Measurements from ENCODE around the gene BNIPL. TPM values are rescaled to one million over a fixed set of nuclear protein-coding genes. Genes with fewer than 3 reads are reported as not detected.
A peak's percentile ranks its signal among the peaks of the same experiment; 100 is the strongest.

Gene BNIPL
- total and polyA plus RNA-seq, 2 of the 13 experiments (the other 11 are each of a cell fraction or from before 2014, with no cell fraction given) = 0.40 to 1.1 TPM

DNA sequence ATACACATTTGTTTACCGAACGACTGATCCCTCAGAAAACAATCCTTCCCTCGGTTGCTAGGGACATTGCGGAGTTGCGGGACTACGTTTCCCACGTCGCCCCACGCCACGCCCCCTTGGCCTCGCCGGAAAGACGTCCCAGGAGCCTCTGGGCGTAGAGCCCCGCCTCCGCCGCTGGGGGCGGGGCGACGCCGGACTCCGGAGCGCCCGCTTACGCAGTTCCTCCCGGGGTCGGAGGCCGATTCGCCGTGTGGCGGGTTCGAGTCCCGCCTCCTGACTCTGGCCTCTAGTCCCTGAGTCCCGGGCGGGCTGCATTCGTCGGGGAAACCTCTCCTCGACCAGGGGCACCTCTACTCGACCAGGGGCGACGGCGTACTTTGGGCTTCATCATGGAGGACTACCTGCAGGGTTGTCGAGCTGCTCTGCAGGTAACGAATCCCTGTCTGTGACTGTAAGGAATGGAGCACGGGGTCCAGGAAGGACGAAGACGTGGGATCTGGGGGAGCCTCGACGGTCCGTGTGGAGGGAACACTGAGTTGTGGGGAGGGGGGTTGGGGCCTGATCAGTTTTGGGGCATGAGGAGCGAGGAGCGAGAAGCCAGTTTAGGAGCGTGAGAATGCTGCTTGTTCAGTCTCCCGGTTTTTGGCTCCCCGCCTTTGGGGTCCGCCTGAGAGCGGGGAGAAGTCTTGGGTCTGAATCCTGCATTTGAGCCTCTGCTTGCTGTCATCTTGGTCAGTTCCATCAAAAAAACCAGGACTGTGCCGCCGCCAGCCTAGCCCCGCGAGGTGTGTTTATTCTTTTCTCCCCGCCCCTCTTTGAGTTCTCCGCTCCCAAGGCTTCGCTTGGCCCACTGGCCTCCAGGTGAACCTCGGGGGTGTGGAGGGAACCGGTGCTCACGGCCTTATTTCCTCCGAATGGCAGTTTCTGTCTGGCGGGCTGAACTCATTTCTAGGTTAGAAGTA is 27.9 kb upstream of the BNIPL start, which contains the start of gene PRUNE1 (continued):
- no peak for TF ChIP-seq TEAD2 (CRISPR knock-in tag; IDR thresholded peaks at IDR 0.05)
- TF ChIP-seq NFE2L1 (CRISPR knock-in tag; IDR thresholded peaks at IDR 0.05; ENCODE audit: borderline replicate concordance) = no peak
- TF ChIP-seq, protein P1, sequence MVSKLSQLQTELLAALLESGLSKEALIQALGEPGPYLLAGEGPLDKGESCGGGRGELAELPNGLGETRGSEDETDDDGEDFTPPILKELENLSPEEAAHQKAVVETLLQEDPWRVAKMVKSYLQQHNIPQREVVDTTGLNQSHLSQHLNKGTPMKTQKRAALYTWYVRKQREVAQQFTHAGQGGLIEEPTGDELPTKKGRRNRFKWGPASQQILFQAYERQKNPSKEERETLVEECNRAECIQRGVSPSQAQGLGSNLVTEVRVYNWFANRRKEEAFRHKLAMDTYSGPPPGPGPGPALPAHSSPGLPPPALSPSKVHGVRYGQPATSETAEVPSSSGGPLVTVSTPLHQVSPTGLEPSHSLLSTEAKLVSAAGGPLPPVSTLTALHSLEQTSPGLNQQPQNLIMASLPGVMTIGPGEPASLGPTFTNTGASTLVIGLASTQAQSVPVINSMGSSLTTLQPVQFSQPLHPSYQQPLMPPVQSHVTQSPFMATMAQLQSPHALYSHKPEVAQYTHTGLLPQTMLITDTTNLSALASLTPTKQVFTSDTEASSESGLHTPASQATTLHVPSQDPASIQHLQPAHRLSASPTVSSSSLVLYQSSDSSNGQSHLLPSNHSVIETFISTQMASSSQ (IDR thresholded peaks at IDR 0.05; ENCODE audit: low read depth) = no peak
- TF ChIP-seq, protein P1 (CRISPR knock-in tag; IDR thresholded peaks at IDR 0.05; ENCODE audit: borderline replicate concordance) = no peak; the same call in 1 of the 2 replicates
- no peak for TF ChIP-seq ZC3H4 (CRISPR knock-in tag; IDR thresholded peaks at IDR 0.05; ENCODE audit: borderline replicate concordance)
- 0 out of 2 replicates have a peak, but pooled peaks have one; percentile 53 for TF ChIP-seq ZC3H13 (CRISPR knock-in tag; IDR thresholded peaks at IDR 0.05)
- no peak; the same call in 1 of the 2 replicates for TF ChIP-seq SNAI1 (CRISPR knock-in tag; IDR thresholded peaks at IDR 0.05; ENCODE audit: borderline replicate concordance)
- no peak for TF ChIP-seq ESRRA (CRISPR knock-in tag; IDR thresholded peaks at IDR 0.05; ENCODE audit: low read depth)
- TF ChIP-seq, protein P2, sequence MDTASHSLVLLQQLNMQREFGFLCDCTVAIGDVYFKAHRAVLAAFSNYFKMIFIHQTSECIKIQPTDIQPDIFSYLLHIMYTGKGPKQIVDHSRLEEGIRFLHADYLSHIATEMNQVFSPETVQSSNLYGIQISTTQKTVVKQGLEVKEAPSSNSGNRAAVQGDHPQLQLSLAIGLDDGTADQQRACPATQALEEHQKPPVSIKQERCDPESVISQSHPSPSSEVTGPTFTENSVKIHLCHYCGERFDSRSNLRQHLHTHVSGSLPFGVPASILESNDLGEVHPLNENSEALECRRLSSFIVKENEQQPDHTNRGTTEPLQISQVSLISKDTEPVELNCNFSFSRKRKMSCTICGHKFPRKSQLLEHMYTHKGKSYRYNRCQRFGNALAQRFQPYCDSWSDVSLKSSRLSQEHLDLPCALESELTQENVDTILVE (CRISPR knock-in tag; IDR thresholded peaks at IDR 0.05) = no peak
- peak; percentile 48; the same call in 1 of the 2 replicates for TF ChIP-seq EEA1 (CRISPR knock-in tag; IDR thresholded peaks at IDR 0.05; ENCODE audit: borderline replicate concordance)
- TF ChIP-seq REXO4 (CRISPR knock-in tag; IDR thresholded peaks at IDR 0.05; ENCODE audit: borderline replicate concordance) = no peak
- TF ChIP-seq, protein P3, sequence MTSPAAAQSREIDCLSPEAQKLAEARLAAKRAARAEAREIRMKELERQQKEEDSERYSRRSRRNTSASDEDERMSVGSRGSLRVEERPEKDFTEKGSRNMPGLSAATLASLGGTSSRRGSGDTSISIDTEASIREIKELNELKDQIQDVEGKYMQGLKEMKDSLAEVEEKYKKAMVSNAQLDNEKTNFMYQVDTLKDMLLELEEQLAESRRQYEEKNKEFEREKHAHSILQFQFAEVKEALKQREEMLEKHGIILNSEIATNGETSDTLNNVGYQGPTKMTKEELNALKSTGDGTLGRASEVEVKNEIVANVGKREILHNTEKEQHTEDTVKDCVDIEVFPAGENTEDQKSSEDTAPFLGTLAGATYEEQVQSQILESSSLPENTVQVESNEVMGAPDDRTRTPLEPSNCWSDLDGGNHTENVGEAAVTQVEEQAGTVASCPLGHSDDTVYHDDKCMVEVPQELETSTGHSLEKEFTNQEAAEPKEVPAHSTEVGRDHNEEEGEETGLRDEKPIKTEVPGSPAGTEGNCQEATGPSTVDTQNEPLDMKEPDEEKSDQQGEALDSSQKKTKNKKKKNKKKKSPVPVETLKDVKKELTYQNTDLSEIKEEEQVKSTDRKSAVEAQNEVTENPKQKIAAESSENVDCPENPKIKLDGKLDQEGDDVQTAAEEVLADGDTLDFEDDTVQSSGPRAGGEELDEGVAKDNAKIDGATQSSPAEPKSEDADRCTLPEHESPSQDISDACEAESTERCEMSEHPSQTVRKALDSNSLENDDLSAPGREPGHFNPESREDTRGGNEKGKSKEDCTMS (CRISPR knock-in tag; conservative IDR thresholded peaks at IDR 0.05) = no peak
- no peak for TF ChIP-seq MAF1 (CRISPR knock-in tag; IDR thresholded peaks at IDR 0.05; ENCODE audit: borderline replicate concordance)
- TF ChIP-seq, protein P4, sequence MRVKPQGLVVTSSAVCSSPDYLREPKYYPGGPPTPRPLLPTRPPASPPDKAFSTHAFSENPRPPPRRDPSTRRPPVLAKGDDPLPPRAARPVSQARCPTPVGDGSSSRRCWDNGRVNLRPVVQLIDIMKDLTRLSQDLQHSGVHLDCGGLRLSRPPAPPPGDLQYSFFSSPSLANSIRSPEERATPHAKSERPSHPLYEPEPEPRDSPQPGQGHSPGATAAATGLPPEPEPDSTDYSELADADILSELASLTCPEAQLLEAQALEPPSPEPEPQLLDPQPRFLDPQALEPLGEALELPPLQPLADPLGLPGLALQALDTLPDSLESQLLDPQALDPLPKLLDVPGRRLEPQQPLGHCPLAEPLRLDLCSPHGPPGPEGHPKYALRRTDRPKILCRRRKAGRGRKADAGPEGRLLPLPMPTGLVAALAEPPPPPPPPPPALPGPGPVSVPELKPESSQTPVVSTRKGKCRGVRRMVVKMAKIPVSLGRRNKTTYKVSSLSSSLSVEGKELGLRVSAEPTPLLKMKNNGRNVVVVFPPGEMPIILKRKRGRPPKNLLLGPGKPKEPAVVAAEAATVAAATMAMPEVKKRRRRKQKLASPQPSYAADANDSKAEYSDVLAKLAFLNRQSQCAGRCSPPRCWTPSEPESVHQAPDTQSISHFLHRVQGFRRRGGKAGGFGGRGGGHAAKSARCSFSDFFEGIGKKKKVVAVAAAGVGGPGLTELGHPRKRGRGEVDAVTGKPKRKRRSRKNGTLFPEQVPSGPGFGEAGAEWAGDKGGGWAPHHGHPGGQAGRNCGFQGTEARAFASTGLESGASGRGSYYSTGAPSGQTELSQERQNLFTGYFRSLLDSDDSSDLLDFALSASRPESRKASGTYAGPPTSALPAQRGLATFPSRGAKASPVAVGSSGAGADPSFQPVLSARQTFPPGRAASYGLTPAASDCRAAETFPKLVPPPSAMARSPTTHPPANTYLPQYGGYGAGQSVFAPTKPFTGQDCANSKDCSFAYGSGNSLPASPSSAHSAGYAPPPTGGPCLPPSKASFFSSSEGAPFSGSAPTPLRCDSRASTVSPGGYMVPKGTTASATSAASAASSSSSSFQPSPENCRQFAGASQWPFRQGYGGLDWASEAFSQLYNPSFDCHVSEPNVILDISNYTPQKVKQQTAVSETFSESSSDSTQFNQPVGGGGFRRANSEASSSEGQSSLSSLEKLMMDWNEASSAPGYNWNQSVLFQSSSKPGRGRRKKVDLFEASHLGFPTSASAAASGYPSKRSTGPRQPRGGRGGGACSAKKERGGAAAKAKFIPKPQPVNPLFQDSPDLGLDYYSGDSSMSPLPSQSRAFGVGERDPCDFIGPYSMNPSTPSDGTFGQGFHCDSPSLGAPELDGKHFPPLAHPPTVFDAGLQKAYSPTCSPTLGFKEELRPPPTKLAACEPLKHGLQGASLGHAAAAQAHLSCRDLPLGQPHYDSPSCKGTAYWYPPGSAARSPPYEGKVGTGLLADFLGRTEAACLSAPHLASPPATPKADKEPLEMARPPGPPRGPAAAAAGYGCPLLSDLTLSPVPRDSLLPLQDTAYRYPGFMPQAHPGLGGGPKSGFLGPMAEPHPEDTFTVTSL (CRISPR knock-in tag; IDR thresholded peaks at IDR 0.05; ENCODE audit: borderline replicate concordance) = no peak
